ENCODE results near the gene TTC31. TPM values are rescaled to one million over a fixed set of nuclear protein-coding genes. Genes with fewer than 3 reads are reported as not detected.

Gene TTC31
- total RNA-seq, 2 experiments from 2014 or later, result 20.3 to 21.9 TPM

DNA sequence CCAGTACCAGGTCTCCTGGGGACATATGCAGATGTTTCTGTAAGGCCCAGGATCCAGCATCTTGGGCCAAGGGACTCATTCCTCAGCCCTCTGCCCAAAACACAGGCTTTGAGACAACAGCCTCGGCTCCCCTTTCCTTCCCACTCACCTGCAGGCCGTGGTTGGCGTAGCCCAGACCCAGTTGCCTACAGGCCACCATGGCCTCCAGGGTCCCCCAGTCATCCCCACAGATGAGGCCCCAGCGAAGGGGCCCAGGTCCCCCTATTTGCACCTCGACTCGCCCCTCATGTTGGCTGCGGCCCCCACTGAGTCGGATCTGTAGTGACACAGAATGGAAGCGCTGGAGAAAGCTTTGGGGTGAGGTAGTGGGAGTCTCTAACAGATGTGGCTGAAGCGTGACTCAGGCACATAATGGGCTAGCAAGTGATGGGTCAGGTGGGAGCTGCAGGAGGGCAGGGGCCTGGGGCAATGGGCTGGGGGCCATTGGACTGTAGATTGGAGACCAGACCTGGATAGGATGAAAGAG, 52.6 kb downstream of the TTC31 start:
- DNase-seq, result no peak
- no peak overlapping the region for H3K4me3 Mint-ChIP-seq
- CTCF ChIA-PET, result interaction anchor here (1.2 kb wide), 1 partner anchor 9 kb away, joined by 3 read pairs; no protein-coding TSS in a partner anchor
- TF ChIP-seq, protein P1, sequence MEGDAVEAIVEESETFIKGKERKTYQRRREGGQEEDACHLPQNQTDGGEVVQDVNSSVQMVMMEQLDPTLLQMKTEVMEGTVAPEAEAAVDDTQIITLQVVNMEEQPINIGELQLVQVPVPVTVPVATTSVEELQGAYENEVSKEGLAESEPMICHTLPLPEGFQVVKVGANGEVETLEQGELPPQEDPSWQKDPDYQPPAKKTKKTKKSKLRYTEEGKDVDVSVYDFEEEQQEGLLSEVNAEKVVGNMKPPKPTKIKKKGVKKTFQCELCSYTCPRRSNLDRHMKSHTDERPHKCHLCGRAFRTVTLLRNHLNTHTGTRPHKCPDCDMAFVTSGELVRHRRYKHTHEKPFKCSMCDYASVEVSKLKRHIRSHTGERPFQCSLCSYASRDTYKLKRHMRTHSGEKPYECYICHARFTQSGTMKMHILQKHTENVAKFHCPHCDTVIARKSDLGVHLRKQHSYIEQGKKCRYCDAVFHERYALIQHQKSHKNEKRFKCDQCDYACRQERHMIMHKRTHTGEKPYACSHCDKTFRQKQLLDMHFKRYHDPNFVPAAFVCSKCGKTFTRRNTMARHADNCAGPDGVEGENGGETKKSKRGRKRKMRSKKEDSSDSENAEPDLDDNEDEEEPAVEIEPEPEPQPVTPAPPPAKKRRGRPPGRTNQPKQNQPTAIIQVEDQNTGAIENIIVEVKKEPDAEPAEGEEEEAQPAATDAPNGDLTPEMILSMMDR (IDR thresholded peaks at IDR 0.05), result no peak
- H3K9me3 Mint-ChIP-seq, result no peaks in the 10 kb centered on the region
- peaks cover 26% of the 10 kb centered on the region for H3K36me3 Mint-ChIP-seq (ENCODE audit: low read depth)
- no peak overlapping the region for H3K27ac Mint-ChIP-seq
- intact Hi-C loops (cut with micrococcal nuclease), result no loop called here
- peaks cover 6% of the 10 kb centered on the region for H3K27me3 Mint-ChIP-seq
- peaks cover 19% of the 10 kb centered on the region for H3K4me1 Mint-ChIP-seq (ENCODE audit: low read depth)
- no peak for ATAC-seq
- POLR2A ChIA-PET, result no interaction called here

DNA sequence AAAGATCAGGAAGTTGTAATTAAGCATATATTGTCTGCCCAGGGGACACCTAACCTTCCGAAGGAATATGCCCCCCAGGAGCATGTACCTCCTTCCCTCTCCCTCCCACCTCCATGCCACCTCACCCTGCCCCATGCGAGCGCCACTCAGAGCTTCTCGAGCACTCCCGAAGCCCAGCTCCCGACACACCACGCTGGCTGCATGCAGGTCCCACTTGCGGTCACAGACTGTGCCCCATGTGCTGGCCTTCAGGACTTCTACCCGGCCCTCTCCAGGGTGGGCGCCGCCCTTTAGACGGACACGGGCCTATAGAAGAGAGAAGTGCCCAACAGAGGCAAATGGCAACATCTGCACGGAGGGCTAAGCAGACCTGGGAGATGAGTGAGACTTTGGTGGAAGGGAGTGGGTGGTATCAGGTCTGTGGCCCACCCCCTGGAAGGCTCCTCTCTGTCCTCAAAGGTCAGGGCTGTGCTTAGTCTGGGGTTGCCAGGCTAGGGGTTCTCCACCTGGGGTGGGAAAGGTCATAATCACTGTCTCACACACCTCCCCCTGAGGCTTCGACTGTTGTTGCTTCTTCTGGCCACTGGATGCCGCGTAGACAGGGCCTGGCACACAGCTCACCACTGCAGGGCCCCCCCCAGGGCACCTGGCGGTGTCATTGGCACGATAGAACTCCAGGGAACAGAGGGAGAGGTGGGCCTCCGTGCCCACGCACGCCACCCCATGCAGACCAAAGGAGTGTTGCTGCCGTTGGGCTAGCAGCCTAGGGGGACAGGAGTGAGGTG, 53.5 kb downstream of the TTC31 start:
- no peaks in the 10 kb centered on the region for H3K9me3 Mint-ChIP-seq
- intact Hi-C loops (cut with micrococcal nuclease), result no loop called here
- TF ChIP-seq, protein P1 (IDR thresholded peaks at IDR 0.05), result no peak
- CTCF ChIA-PET, result interaction anchor here (1.2 kb wide), 1 partner anchor 8 kb away, joined by 3 read pairs; no protein-coding TSS in a partner anchor
- H3K27me3 Mint-ChIP-seq, result peaks cover 9% of the 10 kb centered on the region
- POLR2A ChIA-PET, result no interaction called here
- no peak overlapping the region for H3K27ac Mint-ChIP-seq
- DNase-seq (peak; percentile 17), ATAC-seq (peak; percentile 71)
- H3K4me1 Mint-ChIP-seq (ENCODE audit: low read depth), result peaks cover 11% of the 10 kb centered on the region
- no peak overlapping the region for H3K4me3 Mint-ChIP-seq
- peaks cover 18% of the 10 kb centered on the region for H3K36me3 Mint-ChIP-seq (ENCODE audit: low read depth)

DNA sequence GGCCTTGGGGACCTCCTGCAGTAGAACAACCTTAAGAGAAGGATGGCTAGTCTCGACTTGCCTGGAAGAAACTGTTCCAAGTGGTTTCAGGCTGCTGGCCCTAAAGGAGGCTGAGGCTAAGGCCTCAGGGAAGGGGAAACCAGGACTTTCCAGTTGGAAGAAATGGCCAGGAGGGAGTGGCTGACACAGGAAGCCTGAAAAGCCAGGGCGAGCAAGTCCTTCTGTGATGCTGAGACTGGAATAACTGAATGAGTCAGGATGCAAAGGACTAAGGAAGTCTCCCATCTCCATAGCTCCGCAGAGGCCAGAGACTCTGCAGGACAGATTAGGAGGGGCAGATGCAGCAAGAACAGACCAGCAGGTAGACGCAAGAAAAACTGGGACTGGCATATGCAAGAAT, 54.3 kb downstream of the TTC31 start:
- intact Hi-C loops (cut with micrococcal nuclease), result no loop called here
- DNase-seq (no peak), ATAC-seq (no peak)
- H3K9me3 Mint-ChIP-seq, result no peaks in the 10 kb centered on the region
- H3K36me3 Mint-ChIP-seq (ENCODE audit: low read depth), result peaks cover 10% of the 10 kb centered on the region
- peaks cover 3% of the 10 kb centered on the region for H3K4me1 Mint-ChIP-seq (ENCODE audit: low read depth)
- CTCF ChIA-PET, result no interaction called here
- no peak overlapping the region for H3K27ac Mint-ChIP-seq
- H3K4me3 Mint-ChIP-seq, result no peak overlapping the region
- POLR2A ChIA-PET, result no interaction called here
- TF ChIP-seq, protein P1 (IDR thresholded peaks at IDR 0.05), result no peak
- H3K27me3 Mint-ChIP-seq, result peaks cover 11% of the 10 kb centered on the region

DNA sequence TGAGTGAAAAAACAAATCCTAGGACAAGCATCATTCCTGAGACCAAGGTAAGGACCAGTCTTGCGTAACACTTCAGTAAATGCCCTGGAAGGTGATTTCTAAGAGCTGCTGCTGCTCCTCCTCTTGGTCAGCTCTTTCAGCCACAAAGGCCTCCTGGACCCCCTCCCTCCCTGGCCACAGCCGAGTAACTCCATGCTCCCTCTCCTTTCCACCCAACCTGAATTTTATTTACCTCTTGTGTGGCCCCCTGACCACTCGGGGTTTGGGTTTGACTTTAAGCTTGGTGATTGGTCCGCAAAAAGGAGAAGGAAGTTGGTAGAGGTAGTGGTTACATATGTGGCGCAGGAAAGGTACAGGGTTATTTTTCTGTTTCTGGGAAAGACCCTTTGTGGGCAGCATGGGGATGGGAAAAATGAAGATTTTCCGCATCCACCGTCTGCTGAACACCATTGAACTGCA, 56.0 kb downstream of the TTC31 start:
- ChIA-PET POLR2A (interaction anchor here (1.6 kb wide), 1 partner anchor 19 kb away, joined by 4 read pairs; no protein-coding TSS in a partner anchor), CTCF (interaction anchor here (0.9 to 1.7 kb wide), 9 partner anchors 9 to 57 kb away, joined by 3 to 4 read pairs (median 4); partner anchors contain the start of genes AUP1, HTRA2 and LOXL3)
- ATAC-seq, result no peak
- peaks cover 16% of the 10 kb centered on the region for H3K27me3 Mint-ChIP-seq
- H3K4me3 Mint-ChIP-seq, result no peak overlapping the region
- H3K4me1 Mint-ChIP-seq (ENCODE audit: low read depth), result no peaks in the 10 kb centered on the region
- H3K27ac Mint-ChIP-seq, result no peak overlapping the region
- TF ChIP-seq, protein P1 (IDR thresholded peaks at IDR 0.05), result no peak
- H3K9me3 Mint-ChIP-seq, result no peaks in the 10 kb centered on the region
- intact Hi-C loops (cut with micrococcal nuclease), result no loop called here
- no peaks in the 10 kb centered on the region for H3K36me3 Mint-ChIP-seq (ENCODE audit: low read depth)
- no peak for DNase-seq

DNA sequence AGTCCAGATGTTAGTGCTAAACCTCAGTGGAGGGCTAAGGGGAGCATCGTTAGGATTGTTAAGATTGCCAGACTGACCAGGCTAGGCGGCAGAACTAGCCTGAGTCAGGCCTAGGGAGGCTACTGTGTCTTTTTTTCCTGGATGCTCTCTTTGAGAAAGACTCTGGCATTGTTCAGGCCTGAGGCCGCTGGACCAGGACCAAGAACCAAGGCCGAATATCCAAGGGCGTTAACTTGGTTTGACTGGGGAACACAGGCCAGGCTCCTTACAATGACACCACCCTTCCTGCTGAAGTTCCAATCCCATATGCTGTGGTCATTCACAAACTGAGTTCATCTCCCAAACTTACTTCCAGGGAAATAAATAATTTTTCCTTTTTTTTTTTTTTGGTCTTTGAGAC, 57.4 kb downstream of the TTC31 start:
- Mint-ChIP-seq H3K27me3 (peaks cover 20% of the 10 kb centered on the region), H3K9me3 (no peaks in the 10 kb centered on the region), H3K27ac (no peak overlapping the region), H3K4me1 (ENCODE audit: low read depth) (no peaks in the 10 kb centered on the region), H3K4me3 (no peak overlapping the region), H3K36me3 (ENCODE audit: low read depth) (no peaks in the 10 kb centered on the region)
- ATAC-seq (no peak), DNase-seq (no peak)
- POLR2A ChIA-PET, result no interaction called here
- TF ChIP-seq, protein P1 (IDR thresholded peaks at IDR 0.05), result no peak
- CTCF ChIA-PET, result interaction anchor here (1.0 to 1.5 kb wide), 4 partner anchors 9 to 58 kb away, joined by 3 to 4 read pairs (median 4); no protein-coding TSS in a partner anchor
- intact Hi-C loops (cut with micrococcal nuclease), result no loop called here

All from activated CD8-positive, alpha-beta T cell treated with anti-CD3 and anti-CD28 coated beads for 36 hours (primary cell).